ENCODE measurements around the gene ARHGAP25.

GRCh38 chr2:68749345-68749744 is 14.7 kb downstream of the ARHGAP25 start:
- no peak for TF ChIP-seq CTCF (conservative IDR thresholded peaks at IDR 0.05)
- TF ChIP-seq EZH2 (IDR thresholded peaks at IDR 0.05; ENCODE audit: low read depth) = no peak

Measured in PC-9 (cell line).